H1 (cell line): Measurements from ENCODE around the gene EEF1AKMT3.

ENCODE experiments used
- CHD2 ChIP-seq: IDR thresholded peaks from 2 replicates; pipeline ENCODE4 v1.6.1; 2012; ENCODE audit warnings: low read length, improper control_type of control experiment
- POLR2A ChIP-seq, 2 experiments: IDR thresholded peaks; 1 replicate in 1 of 2; 2 replicates in 1 of 2; pipeline ENCODE4 v1.6.1; 2011; ENCODE audit warnings: low read depth in 2 of 2, low read length in 2 of 2, mild to moderate bottlenecking in 2 of 2; ENCODE audit errors: control extremely low read depth in 1 of 2
- SP2 ChIP-seq: IDR thresholded peaks from 2 replicates; pipeline ENCODE4 v1.6.1; 2012; ENCODE audit warnings: mild to moderate bottlenecking, low read length, inconsistent platforms
- TF ChIP-seq, protein P1 (sequence below), 3 experiments: IDR thresholded peaks; 1 replicate in 2 of 3; 2 replicates in 1 of 3; pipeline versions ENCODE4 v1.5.1 to v1.6.1; 2011; ENCODE audit warnings: low read length in 3 of 3, mild to moderate bottlenecking in 3 of 3, inconsistent platforms in 2 of 3, low read depth in 1 of 3, moderate library complexity in 1 of 3; ENCODE audit not compliant: insufficient read depth in 1 of 3; ENCODE audit errors: control extremely low read depth in 1 of 3

DNA sequence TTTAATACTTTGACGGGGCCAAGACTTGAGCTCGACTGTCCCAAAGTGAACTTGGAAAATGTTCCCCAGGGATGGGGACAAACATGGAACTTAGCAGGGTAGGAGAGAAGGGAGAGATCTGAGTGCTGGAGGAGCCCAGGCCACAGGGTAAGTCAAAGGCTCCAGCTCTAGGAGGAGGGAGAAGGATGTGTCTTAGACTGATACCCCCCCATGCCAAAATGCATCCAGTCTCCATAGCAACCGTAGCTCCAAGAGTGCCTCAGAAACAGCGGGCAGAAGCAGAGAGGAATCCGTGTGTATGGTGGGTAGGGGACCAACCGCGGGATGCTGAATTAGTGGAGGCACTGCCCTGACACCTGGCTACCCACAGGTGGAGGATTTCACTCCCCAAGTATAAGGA is 33.0 kb upstream of the EEF1AKMT3 start:
- TF ChIP-seq, protein P1, sequence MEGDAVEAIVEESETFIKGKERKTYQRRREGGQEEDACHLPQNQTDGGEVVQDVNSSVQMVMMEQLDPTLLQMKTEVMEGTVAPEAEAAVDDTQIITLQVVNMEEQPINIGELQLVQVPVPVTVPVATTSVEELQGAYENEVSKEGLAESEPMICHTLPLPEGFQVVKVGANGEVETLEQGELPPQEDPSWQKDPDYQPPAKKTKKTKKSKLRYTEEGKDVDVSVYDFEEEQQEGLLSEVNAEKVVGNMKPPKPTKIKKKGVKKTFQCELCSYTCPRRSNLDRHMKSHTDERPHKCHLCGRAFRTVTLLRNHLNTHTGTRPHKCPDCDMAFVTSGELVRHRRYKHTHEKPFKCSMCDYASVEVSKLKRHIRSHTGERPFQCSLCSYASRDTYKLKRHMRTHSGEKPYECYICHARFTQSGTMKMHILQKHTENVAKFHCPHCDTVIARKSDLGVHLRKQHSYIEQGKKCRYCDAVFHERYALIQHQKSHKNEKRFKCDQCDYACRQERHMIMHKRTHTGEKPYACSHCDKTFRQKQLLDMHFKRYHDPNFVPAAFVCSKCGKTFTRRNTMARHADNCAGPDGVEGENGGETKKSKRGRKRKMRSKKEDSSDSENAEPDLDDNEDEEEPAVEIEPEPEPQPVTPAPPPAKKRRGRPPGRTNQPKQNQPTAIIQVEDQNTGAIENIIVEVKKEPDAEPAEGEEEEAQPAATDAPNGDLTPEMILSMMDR (IDR thresholded peaks at IDR 0.05; ENCODE audit: control extremely low read depth in 1 of 3, insufficient read depth in 1 of 3, low read depth in 1 of 3, low read length in 3 of 3), result no peak
- TF ChIP-seq POLR2A (IDR thresholded peaks at IDR 0.05; ENCODE audit: control extremely low read depth in 1 of 2, low read depth in 2 of 2, low read length in 2 of 2) (no peak), CHD2 (no peak), SP2 (no peak)
